ENCODE measurements around the gene INHBA. TPM values are rescaled to one million over a fixed set of nuclear protein-coding genes. Genes with fewer than 3 reads are reported as not detected.

Gene INHBA
- total RNA-seq, 1 experiment from 2014 or later, result 55.3 TPM

GRCh38 chr7:41744161-41744560, 41.3 kb upstream of the INHBA start:
- DNase-seq (no peak), ATAC-seq (no peak)
- Histone ChIP-seq H3K27ac (ENCODE audit: low read length) (no peak overlapping the region), H3K9me2 (replicated peaks; ENCODE audit: low read length) (no peaks in the 10 kb centered on the region), H3K27me3 (ENCODE audit: low read length) (no peaks in the 10 kb centered on the region), H2AFZ (ENCODE audit: low read length) (no peak overlapping the region), H3K4me2 (ENCODE audit: low read length) (no peak overlapping the region), H3F3A (ENCODE audit: low read length, unreplicated experiment) (no peaks in the 10 kb centered on the region), H3K79me2 (ENCODE audit: low read length) (no peaks in the 10 kb centered on the region), H3K36me3 (ENCODE audit: low read depth, low read length) (no peaks in the 10 kb centered on the region; the same call in 1 of the 2 replicates), H3K9ac (ENCODE audit: low read length) (no peak overlapping the region), H3K4me1 (ENCODE audit: insufficient read depth, low read length) (no peaks in the 10 kb centered on the region), H4K20me1 (ENCODE audit: low read length) (no peaks in the 10 kb centered on the region), H3K4me3 (ENCODE audit: low read length) (no peak overlapping the region), H3K9me3 (ENCODE audit: low read length) (no peaks in the 10 kb centered on the region)
- POLR2A ChIA-PET (ENCODE audit: unreplicated experiment), result no interaction called here
- TF ChIP-seq CTCF (conservative IDR thresholded peaks at IDR 0.05; ENCODE audit: low read depth, low read length), result no peak
- TF ChIP-seq EZH2 (IDR thresholded peaks at IDR 0.05; ENCODE audit: low read length, unreplicated experiment), result no peak
- no peak for TF ChIP-seq EZH2phosphoT487 (IDR thresholded peaks at IDR 0.05; ENCODE audit: borderline replicate concordance, low read length)
- CTCF ChIA-PET, result no interaction called here
- intact Hi-C loops (cut with micrococcal nuclease), result no loop called here
- BruUV-seq (replicated peaks), result no TSS peak

- CTCF ChIA-PET, result no interaction called here
- intact Hi-C loops (cut with micrococcal nuclease), result no loop called here
- POLR2A ChIA-PET (ENCODE audit: unreplicated experiment), result no interaction called here
- Histone ChIP-seq H3K4me3 (ENCODE audit: low read length) (no peak overlapping the region), H3K9ac (ENCODE audit: low read length) (no peak overlapping the region), H2AFZ (ENCODE audit: low read length) (no peak overlapping the region), H3K9me2 (replicated peaks; ENCODE audit: low read length) (no peaks in the 10 kb centered on the region), H3K9me3 (ENCODE audit: low read length) (no peaks in the 10 kb centered on the region), H4K20me1 (ENCODE audit: low read length) (no peaks in the 10 kb centered on the region), H3K27ac (ENCODE audit: low read length) (no peak overlapping the region), H3K36me3 (ENCODE audit: low read depth, low read length) (no peaks in the 10 kb centered on the region; the same call in 1 of the 2 replicates), H3K27me3 (ENCODE audit: low read length) (no peaks in the 10 kb centered on the region), H3K4me2 (ENCODE audit: low read length) (no peak overlapping the region), H3F3A (ENCODE audit: low read length, unreplicated experiment) (no peaks in the 10 kb centered on the region), H3K79me2 (ENCODE audit: low read length) (no peaks in the 10 kb centered on the region), H3K4me1 (ENCODE audit: insufficient read depth, low read length) (no peaks in the 10 kb centered on the region)
- DNase-seq (no peak), ATAC-seq (no peak)
- TF ChIP-seq CTCF (conservative IDR thresholded peaks at IDR 0.05; ENCODE audit: low read depth, low read length), result no peak
- no TSS peak for BruUV-seq (replicated peaks)
These were observed 39.6 kb upstream of the INHBA start for GRCh38 chr7:41742401-41743020.

GRCh38 chr7:41738806-41739205, 35.9 kb upstream of the INHBA start:
- ChIA-PET POLR2A (ENCODE audit: unreplicated experiment) (no interaction called here), CTCF (no interaction called here)
- H3K9me3 ChIP-seq (ENCODE audit: low read length), result no peaks in the 10 kb centered on the region
- no peaks in the 10 kb centered on the region for H3K9me2 ChIP-seq (replicated peaks; ENCODE audit: low read length)
- intact Hi-C loops (cut with micrococcal nuclease), result loop anchor here (10.0 kb wide), 1 partner anchor 1234 kb away; no protein-coding TSS in a partner anchor
- H3K4me1 ChIP-seq (ENCODE audit: insufficient read depth, low read length), result no peaks in the 10 kb centered on the region
- no peaks in the 10 kb centered on the region for H3K79me2 ChIP-seq (ENCODE audit: low read length)
- H4K20me1 ChIP-seq (ENCODE audit: low read length), result no peaks in the 10 kb centered on the region
- ATAC-seq (no peak), DNase-seq (no peak)
- BruUV-seq (replicated peaks), result no TSS peak
- no peaks in the 10 kb centered on the region for H3K27me3 ChIP-seq (ENCODE audit: low read length)
- no peak overlapping the region for H2AFZ ChIP-seq (ENCODE audit: low read length)
- H3K36me3 ChIP-seq (ENCODE audit: low read depth, low read length), result no peaks in the 10 kb centered on the region; the same call in 1 of the 2 replicates
- no peaks in the 10 kb centered on the region for H3F3A ChIP-seq (ENCODE audit: low read length, unreplicated experiment)
- TF ChIP-seq EZH2 (IDR thresholded peaks at IDR 0.05; ENCODE audit: low read length, unreplicated experiment) (no peak), EZH2phosphoT487 (IDR thresholded peaks at IDR 0.05; ENCODE audit: borderline replicate concordance, low read length) (no peak), CTCF (conservative IDR thresholded peaks at IDR 0.05; ENCODE audit: low read depth, low read length) (no peak)
- H3K4me2 ChIP-seq (ENCODE audit: low read length), result no peak overlapping the region
- no peak overlapping the region for H3K27ac ChIP-seq (ENCODE audit: low read length)
- no peak overlapping the region for H3K9ac ChIP-seq (ENCODE audit: low read length)
- H3K4me3 ChIP-seq (ENCODE audit: low read length), result no peak overlapping the region
